ENCODE measurements around the gene ARF1. TPM values are rescaled to one million over a fixed set of nuclear protein-coding genes. Genes with fewer than 3 reads are reported as not detected.

ARF1 gene
- total RNA-seq, 1 donor from 2014 or later, result 285 TPM

GRCh38 chr1:228081578-228082213, 812 bp upstream of the ARF1 start:
- ATAC-seq (peak; percentile 21), DNase-seq (peak; percentile 41)
- intact Hi-C loops (cut with micrococcal nuclease), result no loop called here

- ATAC-seq (peak; percentile 23), DNase-seq (peak; percentile 80)
- intact Hi-C loops (cut with micrococcal nuclease), result no loop called here
Measured at GRCh38 chr1:228082918-228083870, 686 bp downstream of the ARF1 start.

- peak; percentile 47 for DNase-seq
- intact Hi-C loops (cut with micrococcal nuclease), result no loop called here
- peak; percentile 1 for ATAC-seq
Measured at GRCh38 chr1:228083871-228084278, 1.4 kb downstream of the ARF1 start.

- ATAC-seq, result no peak
- no peak for DNase-seq
- intact Hi-C loops (cut with micrococcal nuclease), result no loop called here
Measured at GRCh38 chr1:228084325-228084724, 1.8 kb downstream of the ARF1 start.

- ATAC-seq (no peak), DNase-seq (no peak)
- intact Hi-C loops (cut with micrococcal nuclease), result no loop called here
Measured at GRCh38 chr1:228084797-228085196, 2.3 kb downstream of the ARF1 start.

- peak; percentile 36 for DNase-seq
- peak; percentile 14 for ATAC-seq
Measured at GRCh38 chr1:228085287-228085951, 2.9 kb downstream of the ARF1 start.

GRCh38 chr1:228087771-228088251, 5.3 kb downstream of the ARF1 start:
- intact Hi-C loops (cut with micrococcal nuclease), result no loop called here

More at GRCh38 chr1:228085287-228085951, 2.9 kb downstream of the ARF1 start:
- intact Hi-C loops (cut with micrococcal nuclease), result no loop called here

GRCh38 chr1:228088586-228089498, 6.3 kb downstream of the ARF1 start:
- ATAC-seq (no peak), DNase-seq (peak; percentile 21)
- intact Hi-C loops (cut with micrococcal nuclease), result no loop called here

More at GRCh38 chr1:228087771-228088251, 5.3 kb downstream of the ARF1 start:
- peak; percentile 35 for DNase-seq
- peak; percentile 3 for ATAC-seq

GRCh38 chr1:228089519-228090380, 7.2 kb downstream of the ARF1 start:
- DNase-seq, result peak; percentile 30
- intact Hi-C loops (cut with micrococcal nuclease), result no loop called here
- peak; percentile 1 for ATAC-seq

- intact Hi-C loops (cut with micrococcal nuclease), result no loop called here
- ATAC-seq, result peak; percentile 4
- DNase-seq, result no peak
Measured at GRCh38 chr1:228090613-228091081, 8.1 kb downstream of the ARF1 start.

- intact Hi-C loops (cut with micrococcal nuclease), result no loop called here
- DNase-seq (no peak), ATAC-seq (no peak)
Measured at GRCh38 chr1:228091084-228091483, 8.6 kb downstream of the ARF1 start.

GRCh38 chr1:228092342-228093049, 10.0 kb downstream of the ARF1 start:
- intact Hi-C loops (cut with micrococcal nuclease), result no loop called here
- ATAC-seq (no peak), DNase-seq (no peak)

- ATAC-seq, result no peak
- DNase-seq, result no peak
- intact Hi-C loops (cut with micrococcal nuclease), result no loop called here
Measured at GRCh38 chr1:228093050-228093906, 10.8 kb downstream of the ARF1 start.

- ATAC-seq, result no peak
- intact Hi-C loops (cut with micrococcal nuclease), result no loop called here
- DNase-seq, result no peak
Measured at GRCh38 chr1:228094432-228095016, 12.0 kb downstream of the ARF1 start.

- no peak for DNase-seq
- intact Hi-C loops (cut with micrococcal nuclease), result no loop called here
Measured at GRCh38 chr1:228095161-228095560, 12.7 kb downstream of the ARF1 start.

GRCh38 chr1:228095938-228096337, 13.4 kb downstream of the ARF1 start:
- no peak for ATAC-seq
- intact Hi-C loops (cut with micrococcal nuclease), result no loop called here

More at GRCh38 chr1:228095161-228095560, 12.7 kb downstream of the ARF1 start:
- no peak for ATAC-seq

More at GRCh38 chr1:228095938-228096337, 13.4 kb downstream of the ARF1 start:
- no peak for DNase-seq
